Measurements from ENCODE around the gene P2RX4. TPM values are rescaled to one million over a fixed set of nuclear protein-coding genes. Genes with fewer than 3 reads are reported as not detected.

Gene P2RX4
- total and polyA plus RNA-seq, 4 donors: 16.5 to 32.1 (median 21.8) TPM

DNA sequence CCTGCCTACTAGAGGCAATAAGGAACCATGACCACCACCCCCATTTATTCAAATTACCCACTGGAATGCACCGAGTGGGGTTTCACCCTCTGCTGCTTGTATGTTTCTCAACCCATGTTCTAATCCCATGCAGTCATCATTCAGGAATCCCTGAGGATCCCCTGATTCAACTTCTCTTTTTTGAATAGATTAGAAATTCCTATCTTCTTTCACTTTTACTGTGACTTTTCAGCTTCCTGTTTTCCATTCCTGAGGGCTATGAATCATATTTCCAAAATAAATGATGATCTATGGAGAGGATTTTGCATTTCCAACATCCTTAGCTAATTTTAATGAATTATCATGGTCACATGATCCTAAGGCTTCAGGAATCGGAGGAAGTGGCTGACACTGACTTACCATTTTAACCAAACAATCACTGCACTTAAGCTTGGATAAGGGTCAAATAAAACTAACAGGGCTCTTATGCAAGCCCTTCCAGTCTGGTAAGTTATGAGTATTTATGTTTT, 19.4 kb upstream of the P2RX4 start:
- TF ChIP-seq NR2F2 (IDR thresholded peaks at IDR 0.05) (no peak), RXRA (IDR thresholded peaks at IDR 0.05) (peak in 1 of 2 donors; percentile 4), JUND (IDR thresholded peaks at IDR 0.05) (peak; percentile 19 to 66)
- H3K27ac ChIP-seq (ENCODE audit: low read depth in 1 of 2, low read length in 2 of 2): peak overlapping the region; percentile 16 to 21

DNA sequence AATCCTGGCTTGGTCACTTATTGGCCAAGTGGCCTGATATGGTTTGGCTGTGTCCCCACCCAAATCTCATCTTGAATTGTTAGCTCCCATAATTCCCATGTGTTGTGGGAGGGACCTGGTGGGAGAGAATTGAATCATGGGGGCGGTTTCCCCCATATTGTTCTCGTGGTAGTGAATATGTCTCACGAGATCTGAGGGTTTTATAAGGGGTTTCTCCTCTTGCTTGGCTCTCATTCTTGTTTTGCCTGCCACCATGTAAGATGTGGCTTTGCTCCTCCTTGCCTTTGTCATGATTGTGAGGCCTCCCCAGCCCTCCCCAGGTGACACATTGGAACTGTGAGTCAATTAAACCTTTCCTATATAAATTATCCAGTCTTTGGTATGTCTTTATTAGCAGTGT, 18.8 kb upstream of the P2RX4 start:
- H3K27ac ChIP-seq (ENCODE audit: low read depth in 1 of 2, low read length in 2 of 2): peak overlapping the region; percentile 16 to 38

More for the DNA sequence above, 19.4 kb upstream of the P2RX4 start:
- Histone ChIP-seq H3K4me1 (ENCODE audit: control insufficient read depth in 4 of 4, insufficient read depth in 4 of 4, low read length in 3 of 4) (no peaks in the 10 kb centered on the region), H3K4me3 (ENCODE audit: low read depth in 1 of 3, low read length in 3 of 3) (no peak overlapping the region), H3K27me3 (ENCODE audit: control insufficient read depth in 4 of 4, insufficient read depth in 4 of 4, low read length in 3 of 4) (no peaks in the 10 kb centered on the region), H3K9me3 (ENCODE audit: control insufficient read depth in 4 of 4, low read length in 3 of 4) (no peaks in the 10 kb centered on the region), H3K9ac (ENCODE audit: low read depth in 1 of 2, low read length in 2 of 2) (no peak overlapping the region), H3K36me3 (ENCODE audit: control insufficient read depth in 4 of 4, insufficient read depth in 3 of 4, low read depth in 1 of 4, low read length in 3 of 4) (no peaks in the 10 kb centered on the region)
- DNase-seq (ENCODE audit: low spot score): no peak
- WGBS: 63% methylated on average over 2 of the region's 2 CpGs

DNA sequence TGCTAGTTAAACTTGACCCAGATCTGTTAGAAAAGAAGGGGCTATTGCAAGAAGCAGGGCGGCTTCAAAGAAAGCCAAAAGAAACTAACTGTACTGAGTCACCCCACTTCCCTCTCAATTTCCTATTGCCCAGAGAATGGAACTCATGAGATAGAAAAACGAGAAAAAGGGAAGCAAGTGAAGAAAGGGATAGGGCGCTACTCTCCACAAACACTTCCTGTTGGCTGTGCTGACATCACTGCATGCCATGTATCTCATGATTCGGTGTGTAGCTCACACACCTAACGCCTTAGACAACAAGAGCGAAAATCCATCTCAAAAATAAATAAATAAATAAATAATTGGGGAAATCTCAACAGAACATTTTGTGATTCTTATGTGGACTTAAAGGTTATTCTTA, 13.0 kb upstream of the P2RX4 start:
- no peak for TF ChIP-seq TAF1 (conservative IDR thresholded peaks at IDR 0.05)
- TF ChIP-seq, protein P1, sequence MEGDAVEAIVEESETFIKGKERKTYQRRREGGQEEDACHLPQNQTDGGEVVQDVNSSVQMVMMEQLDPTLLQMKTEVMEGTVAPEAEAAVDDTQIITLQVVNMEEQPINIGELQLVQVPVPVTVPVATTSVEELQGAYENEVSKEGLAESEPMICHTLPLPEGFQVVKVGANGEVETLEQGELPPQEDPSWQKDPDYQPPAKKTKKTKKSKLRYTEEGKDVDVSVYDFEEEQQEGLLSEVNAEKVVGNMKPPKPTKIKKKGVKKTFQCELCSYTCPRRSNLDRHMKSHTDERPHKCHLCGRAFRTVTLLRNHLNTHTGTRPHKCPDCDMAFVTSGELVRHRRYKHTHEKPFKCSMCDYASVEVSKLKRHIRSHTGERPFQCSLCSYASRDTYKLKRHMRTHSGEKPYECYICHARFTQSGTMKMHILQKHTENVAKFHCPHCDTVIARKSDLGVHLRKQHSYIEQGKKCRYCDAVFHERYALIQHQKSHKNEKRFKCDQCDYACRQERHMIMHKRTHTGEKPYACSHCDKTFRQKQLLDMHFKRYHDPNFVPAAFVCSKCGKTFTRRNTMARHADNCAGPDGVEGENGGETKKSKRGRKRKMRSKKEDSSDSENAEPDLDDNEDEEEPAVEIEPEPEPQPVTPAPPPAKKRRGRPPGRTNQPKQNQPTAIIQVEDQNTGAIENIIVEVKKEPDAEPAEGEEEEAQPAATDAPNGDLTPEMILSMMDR (IDR thresholded peaks at IDR 0.05; ENCODE audit: low read depth, low read length, missing input control): no peak
- TF ChIP-seq, protein P2, sequence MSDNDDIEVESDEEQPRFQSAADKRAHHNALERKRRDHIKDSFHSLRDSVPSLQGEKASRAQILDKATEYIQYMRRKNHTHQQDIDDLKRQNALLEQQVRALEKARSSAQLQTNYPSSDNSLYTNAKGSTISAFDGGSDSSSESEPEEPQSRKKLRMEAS (IDR thresholded peaks at IDR 0.05): no peak
- TF ChIP-seq RAD21 (IDR thresholded peaks at IDR 0.05): no peak
- no peak for TF ChIP-seq JUND (IDR thresholded peaks at IDR 0.05)
- TF ChIP-seq FOXA2 (IDR thresholded peaks at IDR 0.05): no peak
- TF ChIP-seq EGR1 (IDR thresholded peaks at IDR 0.05; ENCODE audit: low read depth in 2 of 2): no peak
- no peak for TF ChIP-seq HNF4A (conservative IDR thresholded peaks at IDR 0.05)
- TF ChIP-seq RXRA (IDR thresholded peaks at IDR 0.05): no peak
- Histone ChIP-seq H3K36me3 (ENCODE audit: control insufficient read depth in 4 of 4, insufficient read depth in 3 of 4, low read depth in 1 of 4, low read length in 3 of 4) (no peaks in the 10 kb centered on the region), H3K27me3 (ENCODE audit: control insufficient read depth in 4 of 4, insufficient read depth in 4 of 4, low read length in 3 of 4) (no peaks in the 10 kb centered on the region), H3K9ac (ENCODE audit: low read depth in 1 of 2, low read length in 2 of 2) (no peak overlapping the region), H3K9me3 (ENCODE audit: control insufficient read depth in 4 of 4, low read length in 3 of 4) (no peaks in the 10 kb centered on the region), H3K4me3 (ENCODE audit: low read depth in 1 of 3, low read length in 3 of 3) (no peak overlapping the region), H3K4me1 (ENCODE audit: control insufficient read depth in 4 of 4, insufficient read depth in 4 of 4, low read length in 3 of 4) (no peaks in the 10 kb centered on the region), H3K27ac (ENCODE audit: low read depth in 1 of 2, low read length in 2 of 2) (no peak overlapping the region)
- no peak for DNase-seq (ENCODE audit: low spot score)
- 77% methylated on average over 6 of the region's 6 CpGs for WGBS

More for the DNA sequence above, 18.8 kb upstream of the P2RX4 start:
- 96% methylated on average over 3 of the region's 3 CpGs for WGBS
- Histone ChIP-seq H3K27me3 (ENCODE audit: control insufficient read depth in 4 of 4, insufficient read depth in 4 of 4, low read length in 3 of 4) (no peaks in the 10 kb centered on the region), H3K9me3 (ENCODE audit: control insufficient read depth in 4 of 4, low read length in 3 of 4) (no peaks in the 10 kb centered on the region), H3K4me1 (ENCODE audit: control insufficient read depth in 4 of 4, insufficient read depth in 4 of 4, low read length in 3 of 4) (no peaks in the 10 kb centered on the region), H3K9ac (ENCODE audit: low read depth in 1 of 2, low read length in 2 of 2) (no peak overlapping the region), H3K4me3 (ENCODE audit: low read depth in 1 of 3, low read length in 3 of 3) (no peak overlapping the region), H3K36me3 (ENCODE audit: control insufficient read depth in 4 of 4, insufficient read depth in 3 of 4, low read depth in 1 of 4, low read length in 3 of 4) (no peaks in the 10 kb centered on the region)
- DNase-seq (ENCODE audit: low spot score): no peak
- TF ChIP-seq, protein P1 (IDR thresholded peaks at IDR 0.05; ENCODE audit: low read depth, low read length, missing input control): no peak
- TF ChIP-seq YY1 (IDR thresholded peaks at IDR 0.05): no peak
- TF ChIP-seq, protein P2 (IDR thresholded peaks at IDR 0.05): no peak
- TF ChIP-seq NR2F2 (IDR thresholded peaks at IDR 0.05): no peak

All from liver (tissue), 9 donors.